GM12891 (cell line): Measurements from ENCODE around the gene EXT2.

ENCODE experiments used
- PAX5 ChIP-seq: IDR thresholded peaks from 2 replicates; pipeline ENCODE4 v1.6.1; 2011; ENCODE audit warnings: low read length, moderate library complexity, mild to moderate bottlenecking; ENCODE audit not compliant: insufficient read depth, severe bottlenecking
- POLR2A ChIP-seq: IDR thresholded peaks from 2 replicates; pipeline ENCODE4 v1.6.1; 2011; ENCODE audit warnings: low read depth, low read length, control low read depth
- POLR2AphosphoS5 ChIP-seq: IDR thresholded peaks from 2 replicates; pipeline ENCODE4 v1.6.1; 2011; ENCODE audit warnings: low read depth, low read length, control low read depth
- TAF1 ChIP-seq: IDR thresholded peaks from 2 replicates; pipeline ENCODE4 v1.6.1; 2011; ENCODE audit warnings: low read depth, low read length, control low read depth

DNA sequence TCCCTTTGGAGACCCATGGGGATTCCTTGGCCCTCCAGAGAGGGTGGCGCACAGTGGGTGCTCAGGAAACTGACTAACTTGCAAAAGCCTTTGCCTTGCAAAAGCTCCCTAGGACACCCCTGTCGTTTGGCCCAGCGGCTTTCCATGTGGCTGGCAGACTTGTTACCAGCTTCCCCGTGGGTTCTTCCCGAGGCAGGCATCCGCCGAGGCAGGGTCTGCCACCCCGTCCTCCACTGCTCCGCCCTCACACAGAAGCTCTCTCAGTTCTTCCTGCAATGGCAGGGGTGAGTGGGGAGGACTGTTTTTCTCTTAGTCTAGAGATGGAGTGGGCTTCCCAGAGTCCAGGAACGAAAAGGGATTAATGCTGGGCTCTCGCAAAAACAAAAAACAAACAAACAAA is 191.4 kb downstream of the EXT2 start:
- TF ChIP-seq POLR2AphosphoS5 (no peak), POLR2A (no peak), TAF1 (no peak), PAX5 (no peak)
